Karpas-422 (cell line): Measurements from ENCODE around the gene CPNE9. TPM values are rescaled to one million over a fixed set of nuclear protein-coding genes. Genes with fewer than 3 reads are reported as not detected.

Experiments used
- DNase-seq: peaks from one replicate; pipeline ENCODE4 v3.0.0-alpha.2; 2015
- H2AFZ ChIP-seq: fragments of 200-600 bp; sonication (generic); 2 replicates; pipeline ENCODE4 v1.6.1; 2014; ENCODE audit warnings: antibody characterized with exemption, low read length, mixed read lengths
- H3K27ac ChIP-seq: fragments of 200-600 bp; sonication (generic); 2 replicates; pipeline ENCODE4 v1.5.1; 2014; ENCODE audit warnings: mild to moderate bottlenecking, low read length, moderate library complexity
- H3K27me3 ChIP-seq: fragments of 200-600 bp; sonication (generic); 2 replicates; pipeline ENCODE4 v1.6.1; 2014; ENCODE audit warnings: low read length, mixed read lengths
- H3K36me3 ChIP-seq: fragments of 200-600 bp; sonication (generic); 2 replicates; pipeline ENCODE4 v1.6.1; 2014; ENCODE audit warnings: low read length, mixed read lengths; ENCODE audit not compliant: insufficient read depth
- H3K4me1 ChIP-seq: fragments of 200-600 bp; sonication (generic); 2 replicates; pipeline ENCODE4 v1.6.1; 2014; ENCODE audit warnings: mild to moderate bottlenecking, low read length, mixed read lengths
- H3K4me2 ChIP-seq: fragments of 200-600 bp; sonication (generic); 2 replicates; pipeline ENCODE4 v1.6.1; 2014; ENCODE audit warnings: low read length, low read depth, mild to moderate bottlenecking; ENCODE audit not compliant: poor library complexity, severe bottlenecking
- H3K4me3 ChIP-seq: fragments of 200-600 bp; sonication (generic); 2 replicates; pipeline ENCODE4 v1.5.1; 2014; ENCODE audit warnings: mild to moderate bottlenecking, antibody characterized with exemption, low read length, mixed read lengths
- H3K79me2 ChIP-seq: fragments of 200-600 bp; sonication (generic); 2 replicates; pipeline ENCODE4 v1.6.1; 2014; ENCODE audit warnings: mild to moderate bottlenecking, low read length, mixed read lengths
- H3K9ac ChIP-seq: fragments of 200-600 bp; sonication (generic); 2 replicates; pipeline ENCODE4 v1.6.0; 2014; ENCODE audit warnings: low read length
- H3K9me2 ChIP-seq: fragments of 200-600 bp; sonication (generic), shearing (Covaris generic); replicated peaks from 2 replicates; pipeline ENCODE4 v1.6.0; 2014; ENCODE audit warnings: mild to moderate bottlenecking, low read length, moderate library complexity; ENCODE audit not compliant: insufficient read depth
- H3K9me3 ChIP-seq: fragments of 300-700, 200-600 bp; sonication (generic); 2 replicates; pipeline ENCODE4 v1.6.1; 2014; ENCODE audit warnings: low read length, mixed read lengths
- H4K20me1 ChIP-seq: fragments of 200-600 bp; sonication (generic); 2 replicates; pipeline ENCODE4 v1.6.1; 2014; ENCODE audit warnings: mild to moderate bottlenecking, antibody characterized with exemption, low read length, low read depth; ENCODE audit not compliant: insufficient read depth
- total RNA-seq: library from RNA; depleted of rRNA; stranded (reverse); fragments of >200 nt; shearing (Covaris generic); gene quantifications from 2 replicates; pipeline ENCODE4 v1.2.3, GENCODE V29; 2014; ENCODE audit warnings: low replicate concordance

The CPNE9 gene
- total RNA-seq, 1 experiment from 2014 or later = not detected

- H4K20me1 ChIP-seq = no peaks in the 10 kb centered on the region
- H3K27me3 ChIP-seq = no peaks in the 10 kb centered on the region
- no peaks in the 10 kb centered on the region for H3K79me2 ChIP-seq
- no peaks in the 10 kb centered on the region for H3K4me1 ChIP-seq
- H3K9me3 ChIP-seq = no peaks in the 10 kb centered on the region
- H2AFZ ChIP-seq = no peak overlapping the region
- H3K27ac ChIP-seq = no peak overlapping the region
- peaks cover 14% of the 10 kb centered on the region; the same call in 1 of the 2 replicates for H3K36me3 ChIP-seq
- H3K4me3 ChIP-seq = no peak overlapping the region
- no peak for DNase-seq
- no peak overlapping the region for H3K9ac ChIP-seq
- H3K4me2 ChIP-seq = no peak overlapping the region
- no peaks in the 10 kb centered on the region for H3K9me2 ChIP-seq
Measured at GRCh38 chr3:9673752-9674151, 29.9 kb upstream of the CPNE9 start.

DNA sequence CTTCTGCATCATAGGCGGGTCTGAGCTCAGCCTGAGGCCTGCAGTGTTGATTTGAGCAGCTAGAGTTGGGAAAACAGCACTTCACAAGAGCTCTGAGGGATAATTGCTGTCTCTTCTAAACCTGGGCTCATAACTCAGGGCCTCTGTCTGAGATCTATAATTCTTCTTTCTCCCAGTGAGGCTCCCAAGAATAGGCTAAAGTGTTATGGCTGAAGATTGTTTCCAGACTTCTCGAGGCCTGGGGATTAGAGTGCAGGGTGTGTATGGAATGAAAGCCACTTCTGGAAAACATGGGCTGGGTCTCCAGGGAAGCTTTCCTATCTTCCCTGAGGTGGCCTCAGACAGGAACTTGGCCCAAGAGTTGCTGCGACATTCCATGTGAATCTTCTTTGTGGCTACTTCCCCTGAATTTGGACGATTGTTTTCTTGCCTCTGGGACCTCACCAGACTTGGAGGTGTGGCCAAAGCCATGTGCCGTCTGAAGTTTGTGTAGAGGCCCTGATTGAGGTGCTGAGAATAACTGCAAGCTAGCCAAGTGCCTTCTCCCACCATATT is 27.8 kb upstream of the CPNE9 start:
- peaks cover 14% of the 10 kb centered on the region; the same call in 1 of the 2 replicates for H3K36me3 ChIP-seq
- no peak overlapping the region for H3K9ac ChIP-seq
- no peak overlapping the region for H2AFZ ChIP-seq
- H3K9me3 ChIP-seq = no peaks in the 10 kb centered on the region
- no peaks in the 10 kb centered on the region for H3K79me2 ChIP-seq
- no peaks in the 10 kb centered on the region for H3K4me1 ChIP-seq
- H3K9me2 ChIP-seq = no peaks in the 10 kb centered on the region
- H3K27me3 ChIP-seq = no peaks in the 10 kb centered on the region
- H3K27ac ChIP-seq = no peak overlapping the region
- no peak overlapping the region for H3K4me3 ChIP-seq
- no peak overlapping the region for H3K4me2 ChIP-seq
- H4K20me1 ChIP-seq = no peaks in the 10 kb centered on the region
- no peak for DNase-seq

- Histone ChIP-seq H2AFZ (no peak overlapping the region), H3K36me3 (peaks cover 14% of the 10 kb centered on the region; the same call in 1 of the 2 replicates), H3K9ac (no peak overlapping the region), H3K27ac (no peak overlapping the region), H3K9me3 (no peaks in the 10 kb centered on the region), H3K27me3 (no peaks in the 10 kb centered on the region), H3K79me2 (no peaks in the 10 kb centered on the region), H3K9me2 (no peaks in the 10 kb centered on the region), H3K4me3 (no peak overlapping the region), H4K20me1 (no peaks in the 10 kb centered on the region), H3K4me1 (no peaks in the 10 kb centered on the region), H3K4me2 (no peak overlapping the region)
- DNase-seq = no peak
Measured at GRCh38 chr3:9676785-9677184, 26.8 kb upstream of the CPNE9 start.

- H3K4me1 ChIP-seq = no peaks in the 10 kb centered on the region
- H2AFZ ChIP-seq = no peak overlapping the region
- H3K9me2 ChIP-seq = no peaks in the 10 kb centered on the region
- no peaks in the 10 kb centered on the region for H3K79me2 ChIP-seq
- no peak overlapping the region for H3K27ac ChIP-seq
- H3K36me3 ChIP-seq = peaks cover 8% of the 10 kb centered on the region; the same call in 1 of the 2 replicates
- H3K9me3 ChIP-seq = no peaks in the 10 kb centered on the region
- H4K20me1 ChIP-seq = no peaks in the 10 kb centered on the region
- H3K27me3 ChIP-seq = no peaks in the 10 kb centered on the region
- no peak for DNase-seq
- no peak overlapping the region for H3K4me2 ChIP-seq
- H3K4me3 ChIP-seq = no peak overlapping the region
- H3K9ac ChIP-seq = no peak overlapping the region
Measured at GRCh38 chr3:9678493-9678892, 25.1 kb upstream of the CPNE9 start.

DNA sequence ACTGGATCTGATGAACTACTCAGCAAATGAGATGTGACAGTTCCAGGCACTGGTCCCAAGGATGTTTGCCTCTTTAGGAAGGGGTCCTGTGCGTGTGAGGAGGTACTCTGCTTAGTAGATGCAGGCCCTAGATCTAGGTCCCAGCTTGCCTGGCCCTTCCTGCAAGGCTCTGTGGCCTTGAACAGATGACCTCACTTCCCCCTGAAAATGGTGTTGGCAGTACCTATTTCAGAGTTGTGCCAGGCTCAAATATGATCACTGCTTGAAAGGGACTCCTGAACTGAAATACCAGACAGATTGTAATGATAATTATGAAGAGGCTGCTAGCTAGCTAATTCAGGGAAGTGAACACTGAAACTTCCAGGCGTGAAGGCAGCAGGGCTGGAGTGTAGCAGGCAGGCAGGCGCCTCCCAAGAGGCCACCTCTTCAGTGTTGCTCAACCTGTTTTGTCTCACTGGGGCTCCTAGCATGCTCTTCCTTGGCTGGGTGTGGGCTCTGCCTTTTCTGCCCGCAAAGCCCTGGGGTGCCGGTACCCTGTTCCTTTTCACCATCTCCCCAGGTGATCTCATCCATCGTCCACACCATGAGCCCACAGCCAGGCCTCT is 24.1 kb upstream of the CPNE9 start:
- H3K27ac ChIP-seq = no peak overlapping the region
- H3K4me1 ChIP-seq = no peaks in the 10 kb centered on the region
- no peak overlapping the region for H2AFZ ChIP-seq
- no peaks in the 10 kb centered on the region for H3K27me3 ChIP-seq
- DNase-seq = no peak
- no peaks in the 10 kb centered on the region for H3K9me2 ChIP-seq
- H3K36me3 ChIP-seq = peaks cover 9% of the 10 kb centered on the region; the same call in 1 of the 2 replicates
- no peaks in the 10 kb centered on the region for H4K20me1 ChIP-seq
- H3K9ac ChIP-seq = no peak overlapping the region
- no peaks in the 10 kb centered on the region for H3K9me3 ChIP-seq
- H3K79me2 ChIP-seq = no peaks in the 10 kb centered on the region
- no peak overlapping the region for H3K4me3 ChIP-seq
- no peak overlapping the region for H3K4me2 ChIP-seq

DNA sequence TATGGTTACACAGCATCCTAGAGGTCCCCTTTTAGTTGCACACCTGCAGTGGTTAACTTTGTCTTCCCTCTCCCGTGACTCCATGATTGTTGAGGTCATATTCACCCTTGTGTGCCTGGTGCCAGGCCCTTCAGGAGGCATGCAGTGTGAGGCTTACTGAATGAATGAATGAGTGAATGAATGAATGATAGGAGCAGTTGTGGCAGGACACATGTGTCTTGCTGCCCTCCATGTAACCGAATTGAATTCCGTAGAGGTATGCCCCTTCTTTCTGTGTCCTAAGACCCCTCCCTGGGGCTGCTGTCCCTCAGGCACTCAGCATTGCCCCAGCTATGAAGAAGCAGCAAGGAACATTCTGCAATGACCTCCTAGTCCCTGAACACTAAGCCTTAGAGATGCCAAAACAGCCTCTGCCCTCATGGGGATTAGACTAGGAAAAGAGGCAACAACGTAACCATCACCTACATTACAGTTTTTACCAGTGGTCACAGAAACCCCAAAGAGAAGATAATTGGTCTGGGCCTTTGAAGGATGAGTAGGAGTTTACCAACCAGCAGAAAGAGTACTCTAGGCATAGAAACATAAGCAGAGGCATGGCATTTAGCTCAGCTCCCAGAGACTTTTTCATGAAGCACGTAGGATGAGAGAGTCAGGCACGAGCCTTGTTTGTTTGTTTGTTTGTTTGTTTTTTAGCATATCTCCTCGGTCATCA is 22.5 kb upstream of the CPNE9 start:
- Histone ChIP-seq H3K79me2 (no peaks in the 10 kb centered on the region), H3K4me1 (no peaks in the 10 kb centered on the region), H3K27ac (no peak overlapping the region), H3K4me3 (no peak overlapping the region), H3K36me3 (peaks cover 9% of the 10 kb centered on the region; the same call in 1 of the 2 replicates), H3K9me2 (no peaks in the 10 kb centered on the region), H2AFZ (no peak overlapping the region), H3K27me3 (no peaks in the 10 kb centered on the region), H3K4me2 (no peak overlapping the region), H3K9ac (no peak overlapping the region), H3K9me3 (no peaks in the 10 kb centered on the region), H4K20me1 (no peaks in the 10 kb centered on the region)
- no peak for DNase-seq

GRCh38 chr3:9681723-9682081 is 21.9 kb upstream of the CPNE9 start:
- no peak for DNase-seq
- H3K4me3 ChIP-seq = no peak overlapping the region
- H3K36me3 ChIP-seq = peaks cover 9% of the 10 kb centered on the region; the same call in 1 of the 2 replicates
- no peaks in the 10 kb centered on the region for H3K9me3 ChIP-seq
- H4K20me1 ChIP-seq = no peaks in the 10 kb centered on the region
- no peak overlapping the region for H3K27ac ChIP-seq
- no peaks in the 10 kb centered on the region for H3K9me2 ChIP-seq
- H3K79me2 ChIP-seq = no peaks in the 10 kb centered on the region
- no peak overlapping the region for H3K4me2 ChIP-seq
- no peak overlapping the region for H2AFZ ChIP-seq
- H3K9ac ChIP-seq = no peak overlapping the region
- H3K27me3 ChIP-seq = no peaks in the 10 kb centered on the region
- H3K4me1 ChIP-seq = no peaks in the 10 kb centered on the region

- peaks cover 9% of the 10 kb centered on the region; the same call in 1 of the 2 replicates for H3K36me3 ChIP-seq
- no peak overlapping the region for H3K27ac ChIP-seq
- no peak overlapping the region for H3K4me3 ChIP-seq
- no peaks in the 10 kb centered on the region for H3K79me2 ChIP-seq
- H2AFZ ChIP-seq = no peak overlapping the region
- no peaks in the 10 kb centered on the region for H3K9me3 ChIP-seq
- no peaks in the 10 kb centered on the region for H4K20me1 ChIP-seq
- H3K27me3 ChIP-seq = no peaks in the 10 kb centered on the region
- no peak for DNase-seq
- no peaks in the 10 kb centered on the region for H3K4me1 ChIP-seq
- H3K9ac ChIP-seq = no peak overlapping the region
- no peak overlapping the region for H3K4me2 ChIP-seq
- H3K9me2 ChIP-seq = no peaks in the 10 kb centered on the region
Measured at GRCh38 chr3:9682096-9682495, 21.5 kb upstream of the CPNE9 start.
